DMS 273 (cell line): Measurements from ENCODE around the gene MED23.

ENCODE experiments used
- DNase-seq: peaks from one replicate; lab custom pipeline; 2025; ENCODE audit not compliant: unreplicated experiment; lab: John Stamatoyannopoulos, UW

MED23 gene

GRCh38 chr6:131523988-131524673 is 103.9 kb downstream of the MED23 start:
- no peak for DNase-seq
